Stimulated activated CD4-positive, alpha-beta T cell treated with anti-CD3 and anti-CD28 coated beads, TNF-alpha, amount 100 ng/mL, for 1 hour (primary cell): ENCODE results near the gene CCDC154.

Source experiments
- DNase-seq, 3 donors: peaks; one replicate each; pipeline ENCODE4 v3.0.0-alpha.2; 2020; ENCODE audit warnings: low read depth in 3 of 3, low spot score in 1 of 3

Gene CCDC154

DNA sequence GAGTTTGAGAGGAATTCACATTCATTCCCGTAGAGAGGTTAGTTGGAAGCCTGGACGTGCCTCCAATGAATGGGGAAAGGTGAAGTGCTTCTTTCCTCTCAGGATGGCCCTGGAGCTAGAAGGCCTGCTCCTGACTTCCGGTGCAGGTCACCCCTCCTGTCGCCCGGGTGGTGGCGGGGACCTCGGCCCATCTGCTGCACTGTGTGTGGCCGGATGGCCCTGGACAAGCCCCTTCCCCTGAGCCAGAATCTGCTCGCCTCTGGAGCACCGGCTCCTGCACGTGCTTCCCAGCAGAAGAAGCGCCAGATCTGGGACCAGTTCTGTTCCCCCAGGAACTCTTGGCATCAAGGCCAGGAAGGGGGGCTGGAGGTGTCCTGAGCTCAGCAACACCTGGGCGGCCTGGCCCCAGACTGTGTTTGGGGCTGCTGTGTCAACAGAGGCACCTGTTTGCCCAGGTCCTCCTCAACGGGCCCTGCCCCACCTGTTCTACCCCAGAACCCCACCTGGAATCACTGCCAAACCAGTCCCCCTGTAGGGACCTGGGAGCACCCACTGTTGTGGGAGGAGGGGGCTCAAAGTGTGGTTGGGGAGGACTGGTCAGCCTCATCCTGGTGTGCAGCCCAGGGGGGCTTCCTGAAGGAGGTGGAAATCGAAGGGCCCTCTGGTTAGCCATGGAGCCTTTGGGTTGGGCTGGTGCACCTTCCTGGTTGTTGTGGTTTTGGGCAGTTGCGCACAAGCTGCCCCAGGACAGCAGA, 18.6 kb downstream of the CCDC154 start:
- no peak for DNase-seq

DNA sequence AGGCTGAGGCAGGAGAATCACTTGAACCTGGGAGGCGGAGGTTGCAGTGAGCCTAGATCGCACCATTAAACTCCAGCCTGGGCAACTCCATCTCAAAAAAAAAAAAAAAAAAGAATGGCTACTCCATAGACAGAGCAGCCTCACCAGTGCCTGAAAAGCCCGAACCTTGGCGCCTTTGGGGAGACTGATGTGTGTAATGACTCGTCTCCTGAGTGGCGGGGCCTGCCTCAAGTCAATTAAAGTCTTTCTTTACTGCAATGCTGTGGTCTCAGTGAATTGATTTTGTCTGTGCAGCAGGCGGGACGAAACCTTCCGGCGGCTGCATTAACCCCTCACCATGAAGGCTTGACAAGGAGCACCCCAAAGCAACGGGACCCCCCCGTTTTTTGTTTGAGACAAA, 20.3 kb downstream of the CCDC154 start:
- DNase-seq, result no peak

DNA sequence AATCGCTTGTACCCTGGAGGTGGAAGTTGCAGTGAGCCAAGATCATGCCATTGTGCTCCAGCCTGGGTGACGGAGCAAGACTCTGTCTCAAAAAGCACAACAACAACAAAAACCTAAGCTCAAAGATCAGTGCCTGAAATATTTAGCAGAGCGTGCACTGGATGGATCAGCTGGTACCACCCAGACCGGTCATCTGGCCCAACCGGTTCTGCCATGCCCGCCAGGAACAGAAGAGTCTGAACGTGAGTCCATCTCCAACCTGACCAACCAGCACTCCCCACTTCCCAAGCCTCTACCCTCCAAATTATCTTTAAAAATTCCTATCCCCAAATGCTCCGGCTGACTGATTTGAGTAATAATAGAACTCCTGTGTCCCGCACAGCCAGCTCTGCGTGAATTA, 22.3 kb downstream of the CCDC154 start:
- no peak for DNase-seq

DNA sequence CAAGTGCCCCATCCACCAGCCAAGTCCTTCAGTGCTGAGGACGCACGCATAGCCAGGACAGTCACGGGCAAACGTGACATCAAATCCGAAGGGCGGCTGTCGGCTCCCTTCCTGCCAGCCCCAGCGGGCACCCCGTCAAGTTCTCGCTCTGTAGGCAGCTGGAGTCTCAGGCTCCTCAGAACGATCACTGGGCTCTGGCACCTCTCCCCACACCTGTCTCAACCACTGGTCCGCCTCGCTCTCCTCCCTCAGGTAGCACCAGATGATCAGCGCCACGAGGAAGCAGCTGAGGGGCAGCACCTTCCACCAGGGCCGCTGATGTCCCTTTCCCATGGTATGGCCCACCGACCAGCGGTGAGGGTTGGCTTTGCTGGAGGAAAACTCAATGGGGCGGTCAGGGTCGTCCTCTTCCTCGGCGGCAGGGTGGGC, 24.2 kb downstream of the CCDC154 start:
- DNase-seq, result peak in 1 of 3 donors; percentile 8

DNA sequence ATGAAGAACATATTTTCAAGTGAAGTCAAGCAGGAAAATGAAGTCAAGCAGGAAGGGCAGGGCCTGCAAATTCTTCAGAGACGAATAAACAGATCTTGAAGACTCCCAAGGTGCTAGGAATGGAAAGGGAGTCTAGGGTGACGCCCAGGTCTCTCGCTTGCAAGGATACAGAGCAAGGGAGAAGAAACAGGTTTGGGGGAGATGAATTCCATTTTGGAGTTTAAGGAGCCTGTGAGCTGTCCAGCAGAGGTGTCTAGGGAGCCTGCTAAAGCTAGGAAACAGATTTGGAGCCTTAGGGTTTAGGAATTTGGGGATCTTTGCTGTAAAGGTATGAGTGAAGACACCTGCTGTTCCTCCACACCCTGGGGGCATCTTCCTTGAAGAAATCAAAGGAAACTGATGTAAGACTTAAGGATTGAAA, 27.8 kb downstream of the CCDC154 start:
- DNase-seq, result no peak

DNA sequence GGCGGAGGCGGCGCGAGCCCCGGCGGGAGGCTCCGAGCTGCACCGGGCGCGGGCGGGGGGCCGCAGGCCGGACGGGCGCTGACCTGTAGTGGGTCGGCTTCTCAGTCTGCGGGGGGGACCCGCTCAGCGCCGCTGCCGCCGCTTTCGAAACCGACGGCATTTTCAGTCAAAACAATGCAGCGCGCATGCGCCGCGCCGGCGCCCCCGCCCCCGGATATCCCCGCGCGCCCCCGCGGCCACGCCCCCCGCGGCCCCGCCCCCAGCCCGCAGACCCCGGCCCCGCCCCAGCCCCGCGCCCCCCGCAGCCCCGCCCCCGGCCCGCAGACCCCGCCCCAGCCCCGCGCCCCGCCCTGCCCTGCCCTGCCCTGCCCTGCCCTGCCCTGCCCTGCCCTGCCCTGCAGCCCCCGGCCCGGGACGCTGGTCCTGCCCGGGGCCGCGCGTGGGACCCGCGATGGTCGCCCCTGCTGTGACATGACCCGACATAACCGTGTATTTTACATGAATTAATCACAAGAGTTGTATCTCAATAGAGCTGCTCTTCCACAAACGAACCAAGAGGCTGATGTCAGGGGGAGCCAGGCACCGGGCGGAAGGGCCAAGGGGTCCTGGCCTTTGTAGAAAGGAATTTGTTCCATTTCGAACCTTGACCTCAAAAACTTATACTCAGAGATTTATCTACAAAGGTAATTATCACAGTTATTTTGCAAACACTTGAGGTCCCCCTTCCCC, 29.7 kb downstream of the CCDC154 start, which contains the start of gene UNKL:
Gene UNKL (minus strand): TSS at position 173 of the 729 bp plus-strand sequence. CDS start 13 bp downstream, at position 160.
- peak; percentile 60 to 76 (median 75) for DNase-seq

DNA sequence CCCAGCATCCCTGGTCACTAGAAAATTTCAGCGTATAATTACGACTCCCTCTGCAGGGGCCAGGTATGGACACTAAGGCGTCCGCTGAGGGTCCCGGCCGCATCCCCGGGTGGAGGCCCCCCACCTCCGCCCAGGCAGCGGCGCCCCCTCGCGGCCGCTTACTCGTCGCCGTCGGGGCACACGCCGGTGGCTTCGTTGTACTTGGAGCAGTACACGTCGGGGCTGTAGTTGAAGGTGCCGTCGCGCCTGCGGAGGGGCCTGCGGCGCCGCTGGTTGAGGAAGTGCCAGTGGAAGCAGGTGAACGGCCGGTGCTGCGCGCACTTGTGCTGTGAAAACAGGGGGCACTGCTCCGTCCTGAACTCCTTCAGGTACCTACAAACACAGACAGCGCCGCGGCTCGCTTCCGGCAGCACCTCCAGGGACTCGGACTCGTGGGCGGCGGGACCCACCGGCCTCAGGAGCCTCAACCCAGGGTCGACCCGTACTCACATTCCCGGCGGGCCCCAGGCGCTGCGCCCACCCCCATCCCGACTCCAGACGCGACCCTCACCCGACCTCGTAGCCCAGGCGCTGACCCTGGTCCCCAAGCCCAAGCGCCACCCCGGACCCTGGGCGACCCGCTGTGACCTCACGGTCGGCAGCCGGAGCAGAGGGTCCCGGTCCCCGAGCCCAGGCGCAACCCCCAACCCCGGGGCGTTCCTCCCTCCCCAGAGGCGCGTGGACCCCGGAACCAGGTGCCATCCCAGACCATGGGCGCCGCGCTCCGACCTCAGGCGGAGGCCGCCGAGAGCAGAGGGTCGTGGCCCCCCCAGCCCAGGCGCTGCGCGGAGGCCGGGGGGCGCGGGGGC, 30.4 kb downstream of the CCDC154 start:
- DNase-seq, result peak; percentile 16 to 55 (median 33)

DNA sequence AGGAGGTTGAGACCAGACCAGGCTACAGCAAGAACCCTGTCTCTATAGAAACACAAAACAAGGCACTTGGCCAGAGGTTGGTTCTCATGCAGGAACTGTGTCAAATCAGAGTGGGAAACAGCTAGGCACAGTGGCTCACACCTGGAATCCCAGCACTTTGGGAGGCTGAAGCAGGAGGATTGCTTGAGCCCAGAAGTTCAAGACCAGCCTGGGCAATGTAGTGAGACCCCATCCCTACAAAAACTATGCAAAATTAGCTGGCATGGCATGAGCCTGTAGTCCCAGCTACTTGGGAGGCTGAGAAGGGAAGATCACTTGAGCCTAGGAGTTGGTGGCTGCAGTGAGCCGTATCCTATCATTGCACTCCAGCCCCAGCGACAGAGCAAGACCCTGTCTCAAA, 31.5 kb downstream of the CCDC154 start:
- DNase-seq, result no peak

DNA sequence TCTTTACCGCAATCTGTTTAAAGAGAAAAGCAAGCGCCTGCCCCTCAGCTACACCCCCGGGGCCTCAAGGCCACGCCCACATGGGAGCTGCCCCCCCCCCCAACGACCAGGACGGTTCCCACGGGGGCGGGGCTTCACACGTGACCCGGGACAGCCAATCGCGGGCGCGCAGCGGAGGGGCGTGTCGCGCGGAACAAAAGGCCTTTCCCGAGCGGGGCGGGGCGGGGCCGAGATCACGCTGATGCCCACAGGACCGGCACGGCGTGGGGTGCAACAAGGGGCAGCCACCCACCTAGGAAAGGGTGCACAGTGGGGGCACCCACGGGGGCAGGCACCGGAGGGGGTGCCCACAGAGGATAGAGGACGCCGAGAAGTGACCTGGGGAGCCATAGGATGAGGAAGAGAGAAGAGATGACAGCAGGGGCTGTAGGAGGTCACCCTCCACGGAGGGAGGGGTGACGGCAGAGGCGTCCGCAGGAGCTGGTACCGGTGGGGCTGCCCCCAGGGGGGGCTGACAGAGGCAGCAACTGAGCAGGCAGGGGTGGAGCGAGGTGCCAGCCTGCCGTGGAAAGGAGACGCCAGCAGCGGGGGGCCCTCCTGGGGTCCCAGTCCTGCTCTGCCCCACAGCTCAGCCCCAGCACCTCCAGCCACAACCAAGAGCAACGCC, 36.1 kb downstream of the CCDC154 start:
- DNase-seq, result peak; percentile 92 to 97 (median 93)

DNA sequence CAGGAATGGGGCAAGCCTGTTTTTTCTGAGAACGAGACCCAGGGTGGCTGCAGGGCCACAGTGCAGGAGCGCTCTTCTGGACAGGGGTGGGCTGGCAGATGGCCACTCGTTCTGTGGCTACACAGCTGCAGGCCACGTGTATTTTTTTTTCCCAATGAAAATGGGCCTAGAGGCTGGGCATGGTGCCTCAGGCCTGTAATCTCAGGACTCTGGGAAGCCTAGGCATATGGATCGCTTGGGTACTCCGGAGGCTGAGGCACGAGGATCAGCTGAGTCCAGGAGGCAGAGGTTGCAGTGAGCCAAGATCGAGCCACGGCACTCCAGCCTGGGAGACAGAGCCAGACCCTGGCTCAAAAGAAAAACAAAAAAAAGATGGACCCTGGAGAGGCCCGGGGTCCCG, 36.6 kb downstream of the CCDC154 start:
- no peak for DNase-seq

DNA sequence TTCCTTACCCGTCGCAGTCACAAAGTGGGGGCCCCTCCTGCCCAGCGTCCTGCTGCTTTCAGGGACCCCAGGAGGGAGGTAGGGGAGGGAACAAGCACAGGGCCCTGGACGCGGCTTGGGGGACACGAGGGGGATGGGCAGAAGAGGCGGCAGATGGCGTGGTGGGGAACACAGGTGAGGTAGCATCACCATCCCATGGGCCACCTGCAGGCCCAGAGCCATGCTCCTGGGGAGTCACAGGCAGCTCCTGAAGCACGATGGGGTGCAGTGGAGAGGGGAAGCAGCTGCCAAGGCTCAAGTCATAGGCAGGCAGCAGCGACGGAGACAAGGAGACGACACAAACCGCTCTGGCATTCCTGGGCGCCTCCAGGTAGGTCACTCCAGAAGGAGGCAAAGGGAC, 40.6 kb downstream of the CCDC154 start:
- DNase-seq, result no peak

DNA sequence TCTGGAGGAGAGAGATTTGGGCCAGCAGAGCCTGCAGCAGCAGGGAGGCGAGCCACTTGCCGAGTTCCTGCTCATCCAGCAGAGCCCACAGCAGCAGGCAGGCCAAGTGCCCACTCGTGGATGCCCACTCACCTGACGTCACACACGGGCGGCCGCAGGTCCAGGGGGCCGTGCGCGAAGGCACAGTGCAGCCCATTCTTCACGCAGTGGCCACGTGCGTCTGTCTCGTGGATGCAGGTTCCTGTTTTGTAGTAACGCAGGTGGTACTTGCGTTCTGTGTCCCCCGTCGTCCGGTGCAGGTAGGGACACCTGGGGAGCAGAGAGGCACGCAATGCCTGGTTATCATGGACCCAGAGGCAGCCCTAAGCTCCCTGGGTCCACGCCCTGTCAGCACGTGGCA, 41.3 kb downstream of the CCDC154 start:
- DNase-seq, result no peak

DNA sequence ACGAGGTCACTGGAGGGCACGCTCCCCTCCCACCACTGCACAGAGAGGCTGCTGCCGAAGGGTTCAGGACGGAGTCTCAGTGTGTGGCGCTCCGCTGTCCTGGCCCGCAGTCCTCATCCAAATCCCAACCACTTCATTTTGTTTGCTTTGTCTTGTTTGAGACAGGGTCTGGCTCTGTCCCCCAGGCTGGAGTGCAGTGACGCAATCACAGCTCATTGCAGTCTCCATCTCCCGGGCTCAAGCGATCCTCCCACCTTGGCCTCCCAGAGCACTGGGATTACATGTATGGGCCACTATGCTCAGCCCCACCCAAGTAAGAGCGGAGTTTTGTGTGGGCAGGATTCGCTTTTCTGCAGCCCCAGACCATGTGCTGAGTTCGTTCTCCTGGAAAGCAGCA, 42.6 kb downstream of the CCDC154 start:
- no peak for DNase-seq

DNA sequence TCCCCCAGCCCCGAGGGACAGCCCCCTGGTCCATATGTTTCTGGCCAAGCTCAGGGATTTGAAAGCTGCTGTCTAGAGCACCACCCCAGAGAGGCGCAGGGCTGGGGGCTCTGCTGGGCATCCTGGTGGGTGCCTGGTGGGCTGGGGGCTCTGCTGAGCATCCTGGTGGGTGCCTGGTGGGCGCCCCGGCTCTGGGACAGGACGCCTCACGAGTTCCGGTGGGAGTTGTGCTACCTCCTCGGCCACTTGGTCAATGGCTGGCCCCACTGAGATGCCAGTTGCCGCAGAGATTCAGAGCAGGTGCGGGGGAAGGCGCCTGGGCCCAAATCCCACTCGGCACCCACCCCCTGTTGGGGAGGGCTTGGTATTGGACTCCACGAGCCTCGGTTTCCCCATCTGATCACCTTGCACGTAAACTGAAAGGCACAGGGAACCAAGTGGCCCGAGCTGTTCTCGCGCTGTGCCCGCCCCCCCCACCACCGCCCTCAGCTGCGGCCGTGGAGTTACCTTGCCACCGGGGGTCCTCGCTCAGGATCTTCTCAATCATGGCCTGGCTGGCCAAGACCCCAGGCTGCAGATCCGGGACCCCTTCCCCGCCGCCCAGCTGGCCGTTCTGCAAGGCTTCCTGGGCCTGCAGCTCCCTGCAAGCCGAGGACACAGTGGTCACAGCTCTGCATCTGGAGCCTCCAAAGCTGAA, 43.1 kb downstream of the CCDC154 start:
- no peak for DNase-seq

DNA sequence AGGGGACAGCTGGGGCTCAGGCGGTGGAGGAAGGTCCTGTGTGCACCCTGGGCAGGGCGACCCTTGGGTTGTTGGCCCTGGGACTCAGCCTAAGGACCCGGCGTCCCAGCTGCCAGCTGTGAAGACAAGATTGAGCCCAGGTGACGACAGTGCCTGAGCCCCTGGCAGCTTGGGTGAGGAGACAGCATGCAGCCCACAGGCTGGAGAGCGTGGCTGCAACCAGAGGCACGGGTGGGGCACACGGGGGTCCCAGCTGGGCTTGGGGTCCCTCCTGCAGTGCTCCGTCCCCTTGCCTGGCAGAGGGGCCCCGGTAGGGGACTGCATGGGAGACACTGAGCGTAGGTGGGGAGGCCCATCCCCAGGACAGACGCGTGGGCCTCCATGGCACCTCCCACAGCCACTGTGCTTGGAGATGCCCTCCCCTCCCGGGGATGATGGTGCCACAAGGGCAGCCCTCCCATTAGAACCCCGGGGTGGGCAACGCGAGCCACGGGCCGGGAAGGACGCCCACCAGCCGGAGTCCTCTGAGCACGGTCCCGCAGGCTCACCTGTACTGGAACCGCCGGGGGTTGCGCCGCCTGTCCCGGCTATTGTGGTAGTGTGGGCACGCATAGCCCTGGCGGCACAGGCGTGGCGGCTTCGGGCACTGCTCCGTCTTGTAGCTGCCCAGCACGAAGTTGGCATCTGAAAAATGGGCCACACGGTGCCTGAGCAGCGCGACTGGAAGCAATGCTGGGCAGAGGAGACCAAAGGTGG, 45.4 kb downstream of the CCDC154 start:
- no peak for DNase-seq

DNA sequence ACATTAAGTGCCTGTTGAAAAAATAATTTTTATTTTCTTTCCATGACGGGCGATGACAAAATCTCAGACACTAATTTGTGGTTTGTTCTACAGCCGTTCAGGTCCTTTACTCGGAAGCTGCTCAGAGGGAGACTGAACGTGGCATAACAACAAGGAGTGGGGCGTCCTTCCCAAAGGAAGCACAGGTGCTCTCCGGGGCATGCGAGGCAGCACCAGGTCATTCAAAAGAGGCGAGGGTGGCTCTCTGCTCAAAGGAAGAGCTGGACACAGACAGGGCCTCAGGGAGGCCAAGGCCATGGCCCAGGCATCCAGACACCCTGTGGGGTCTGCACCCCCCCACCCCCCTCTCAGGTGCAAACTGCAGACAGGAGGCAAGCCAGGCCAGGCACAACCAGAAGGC, 46.0 kb downstream of the CCDC154 start:
- no peak for DNase-seq

DNA sequence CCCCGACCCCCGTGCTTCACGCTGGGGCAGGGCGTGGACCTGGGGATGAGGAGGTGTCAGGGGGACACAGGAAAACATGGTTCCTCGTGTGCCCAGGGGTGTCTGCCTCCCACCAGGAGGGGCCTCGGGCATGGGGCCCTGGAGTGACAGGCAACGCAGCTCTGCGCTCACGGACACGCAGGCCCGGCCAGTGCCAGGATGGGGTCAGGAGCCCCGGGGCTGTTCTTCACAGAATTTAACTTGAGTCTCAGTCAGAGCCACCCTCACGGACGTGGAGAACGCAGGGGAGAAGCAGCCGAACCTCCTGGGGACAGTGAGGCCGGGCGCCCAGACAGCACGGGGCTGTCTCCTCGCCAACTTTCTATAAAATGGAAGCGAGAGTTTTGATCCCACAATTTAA, 46.6 kb downstream of the CCDC154 start:
- no peak for DNase-seq

DNA sequence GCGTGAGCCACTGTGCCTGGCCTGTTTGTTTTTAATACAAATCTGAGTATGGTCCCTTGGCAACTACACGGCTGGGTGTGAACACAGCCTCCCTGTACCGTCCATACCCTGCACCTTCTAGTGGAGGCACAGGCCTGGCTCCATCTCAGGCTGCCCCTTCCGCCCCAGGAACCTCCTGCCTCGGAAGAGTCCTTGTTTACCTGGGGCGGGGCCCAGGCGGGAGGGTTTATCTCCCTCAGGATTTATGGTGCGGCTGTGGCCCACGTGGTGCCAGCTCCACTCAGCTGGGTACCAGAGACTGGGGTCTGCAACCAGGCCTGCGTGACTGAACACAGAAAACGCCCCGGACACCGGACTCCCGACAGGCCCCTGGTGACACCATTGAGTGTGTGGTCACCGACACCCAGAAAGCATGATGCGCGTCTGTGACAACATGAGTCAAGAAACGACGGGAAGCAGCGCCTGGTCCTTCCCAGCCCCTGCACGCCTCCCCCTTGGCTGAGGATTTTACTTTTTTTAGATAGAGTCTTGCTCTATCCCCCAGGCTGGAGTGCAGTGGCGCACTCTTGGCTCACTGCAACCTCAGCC, 48.8 kb downstream of the CCDC154 start:
- DNase-seq, result no peak

DNA sequence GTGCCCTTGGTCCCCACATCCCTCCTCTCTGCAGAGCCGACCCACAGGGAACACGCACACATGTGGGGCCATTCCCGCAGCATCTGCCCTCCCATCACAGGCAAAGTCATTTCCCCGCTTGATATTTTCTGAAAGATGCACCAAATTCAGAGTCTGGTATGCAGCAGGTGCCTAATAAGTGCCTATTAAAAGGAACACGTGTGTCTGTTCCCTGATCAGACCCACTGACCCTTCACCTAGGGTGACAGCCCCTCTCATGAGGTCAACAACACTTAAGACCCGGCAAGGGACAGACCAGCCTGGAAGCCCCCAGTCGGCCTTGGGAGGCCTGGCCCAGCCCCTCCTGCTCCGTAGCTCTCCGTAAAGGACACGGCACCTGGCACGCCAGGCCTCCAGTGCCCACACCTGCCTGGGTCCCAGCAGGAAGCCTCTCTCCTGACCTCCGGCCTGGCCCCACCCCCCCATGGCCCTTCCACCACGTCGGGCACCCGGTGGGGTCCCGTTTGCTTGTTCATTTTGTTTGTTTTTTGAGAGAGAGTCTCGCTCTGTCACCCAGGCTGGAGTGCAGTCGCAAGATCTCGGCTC, 49.9 kb downstream of the CCDC154 start:
- DNase-seq, result no peak
